Muscle of back (tissue), 11 donors: ENCODE results near the gene SLC6A8. TPM values are rescaled to one million over a fixed set of nuclear protein-coding genes. Genes with fewer than 3 reads are reported as not detected.
"Not testable (repeated sequence)": the region's sequence is repeated elsewhere in the genome, so short reads cannot be mapped to it uniquely, and the experiment has no call there.

Experiments used
- DNase-seq, 3 donors: peaks; one replicate each; pipeline versions ENCODE4 v3.0.0 to v3.0.0-alpha.2; 2013
- polyA plus RNA-seq, 10 donors: library from polyadenylated mRNA; unstranded; fragments of 120-200 nt; gene quantifications; one replicate each; pipeline ENCODE4 v1.2.1, GENCODE V29; 2013; ENCODE audit not compliant: insufficient read length in 10 of 10

Gene SLC6A8
- polyA plus RNA-seq, 10 donors: 22.4 to 41.9 (median 35.3) TPM

DNA sequence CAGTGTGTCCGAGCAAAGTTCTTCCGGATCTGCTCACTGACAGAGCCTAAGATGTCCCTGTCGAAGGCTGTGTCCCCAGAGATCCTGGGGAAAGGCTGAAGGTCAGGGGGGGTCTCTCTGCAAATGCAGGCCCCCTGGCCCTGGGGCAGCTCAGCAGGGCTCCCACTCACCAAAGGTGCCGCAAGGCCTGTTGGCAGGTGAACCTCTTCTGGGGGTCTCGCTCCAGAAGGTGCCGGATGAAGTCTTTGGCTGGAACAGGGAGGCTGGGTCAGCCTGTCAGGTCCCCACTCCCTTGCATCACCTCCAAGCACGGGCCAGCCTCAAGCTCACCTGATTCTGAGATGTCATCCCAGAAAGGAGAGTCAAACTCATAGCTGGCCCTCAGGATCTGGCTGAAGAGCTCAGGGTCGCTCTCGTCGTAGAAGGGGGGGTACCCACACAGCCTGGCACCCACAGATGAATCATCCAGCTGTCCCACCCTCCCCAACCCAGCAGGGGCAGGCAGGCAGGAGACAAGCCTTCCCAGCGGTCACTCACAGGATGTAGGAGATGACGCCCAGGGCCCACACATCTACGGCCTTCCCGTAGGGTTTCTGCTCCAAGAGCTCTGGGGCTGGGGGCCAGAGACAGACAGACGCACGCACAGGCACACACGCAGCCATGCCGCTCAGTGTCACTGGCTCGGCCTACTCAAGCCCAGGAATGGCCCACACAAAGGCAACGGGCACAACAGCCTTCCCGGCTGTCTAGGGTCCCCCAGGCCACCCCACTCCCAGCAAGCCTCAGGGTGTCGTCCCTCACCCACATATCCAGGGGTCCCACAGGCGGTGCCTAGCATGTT is 16.8 kb upstream of the SLC6A8 start:
- DNase-seq: no peak

DNA sequence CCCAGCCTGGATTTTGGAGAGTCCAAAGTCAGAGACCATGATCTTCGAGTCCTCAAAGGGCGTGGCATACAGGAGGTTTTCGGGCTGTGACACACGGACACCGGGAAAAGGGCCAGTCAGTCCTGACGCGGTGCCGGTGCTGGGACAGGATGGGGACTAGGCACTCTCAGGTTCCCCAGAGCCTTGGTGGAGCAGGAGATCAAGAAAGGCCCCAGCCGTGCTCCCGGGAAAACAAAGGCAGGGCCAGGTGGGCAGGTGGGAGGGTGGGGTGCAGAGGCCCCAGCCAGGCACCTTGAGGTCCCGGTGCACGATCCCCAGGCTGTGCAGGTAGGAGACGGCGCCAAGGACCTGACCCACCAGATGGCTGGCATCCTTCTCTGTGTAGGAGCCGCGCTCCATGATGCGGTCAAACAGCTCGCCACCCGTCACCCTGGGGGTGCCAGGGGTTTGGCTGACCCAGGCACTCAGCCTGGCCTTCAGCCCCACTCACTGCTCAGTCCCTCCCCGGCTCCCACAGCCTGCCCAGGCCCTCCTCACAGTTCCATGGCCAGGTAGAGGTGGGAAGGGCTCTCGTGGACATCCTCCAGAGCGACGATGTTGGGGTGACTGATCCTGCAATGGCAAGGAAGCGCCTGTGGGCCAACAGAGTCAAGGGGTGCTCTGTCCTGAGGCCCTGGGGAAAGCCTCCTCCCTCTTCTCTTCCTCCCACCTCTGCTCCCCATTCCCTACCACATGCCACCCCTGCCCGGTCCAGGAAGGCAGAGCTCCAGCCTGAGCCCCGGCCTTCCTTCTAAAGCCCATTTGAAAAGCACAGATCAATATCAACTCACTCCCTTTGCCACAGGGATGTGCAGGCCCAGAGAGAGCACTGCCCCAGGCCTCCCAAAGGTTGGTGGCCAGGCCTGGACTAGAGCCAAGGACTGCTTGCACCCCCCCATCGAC is 15.9 kb upstream of the SLC6A8 start:
- DNase-seq: no peak

DNA sequence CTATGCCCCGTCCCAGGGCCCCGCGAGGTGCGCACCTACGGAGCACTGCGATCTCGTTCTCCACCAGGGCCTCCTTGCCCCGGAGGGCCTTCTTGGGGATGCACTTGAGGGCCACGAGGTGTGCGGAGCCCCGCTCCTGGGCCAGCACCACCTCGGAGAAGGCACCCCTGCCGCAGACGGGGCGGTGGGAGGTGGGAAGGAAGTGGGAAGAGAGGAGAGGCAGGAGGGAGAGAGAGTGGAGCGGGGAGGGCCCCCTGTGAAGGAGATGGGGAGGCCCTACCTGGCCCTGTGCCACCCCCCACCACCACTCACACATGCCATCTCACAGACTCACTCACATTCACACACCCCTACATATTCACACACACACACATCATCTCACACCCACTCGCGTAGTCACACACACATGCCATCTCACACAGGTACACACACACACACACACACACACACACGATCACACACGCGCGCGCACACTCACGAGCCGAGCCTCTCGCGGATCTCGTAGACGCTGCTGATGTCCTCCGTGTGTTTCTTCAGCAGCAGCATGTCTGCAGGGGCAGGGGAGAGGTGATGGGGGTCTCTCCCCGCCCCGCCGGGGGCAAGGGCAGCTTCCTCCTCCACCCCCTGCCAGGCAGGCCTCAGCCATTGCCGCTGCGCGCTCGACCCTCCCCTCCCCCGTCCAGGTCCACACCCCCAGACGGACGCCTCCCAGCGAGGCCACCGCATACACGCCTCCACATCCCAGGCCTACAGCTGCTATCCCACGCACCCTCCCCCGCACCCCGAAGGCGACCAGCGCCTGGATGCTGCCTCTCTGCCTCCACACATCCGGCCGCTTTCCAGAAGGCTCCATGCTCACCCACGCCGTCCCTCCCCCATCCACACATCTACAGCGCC is 14.9 kb upstream of the SLC6A8 start:
- DNase-seq: no peak

DNA sequence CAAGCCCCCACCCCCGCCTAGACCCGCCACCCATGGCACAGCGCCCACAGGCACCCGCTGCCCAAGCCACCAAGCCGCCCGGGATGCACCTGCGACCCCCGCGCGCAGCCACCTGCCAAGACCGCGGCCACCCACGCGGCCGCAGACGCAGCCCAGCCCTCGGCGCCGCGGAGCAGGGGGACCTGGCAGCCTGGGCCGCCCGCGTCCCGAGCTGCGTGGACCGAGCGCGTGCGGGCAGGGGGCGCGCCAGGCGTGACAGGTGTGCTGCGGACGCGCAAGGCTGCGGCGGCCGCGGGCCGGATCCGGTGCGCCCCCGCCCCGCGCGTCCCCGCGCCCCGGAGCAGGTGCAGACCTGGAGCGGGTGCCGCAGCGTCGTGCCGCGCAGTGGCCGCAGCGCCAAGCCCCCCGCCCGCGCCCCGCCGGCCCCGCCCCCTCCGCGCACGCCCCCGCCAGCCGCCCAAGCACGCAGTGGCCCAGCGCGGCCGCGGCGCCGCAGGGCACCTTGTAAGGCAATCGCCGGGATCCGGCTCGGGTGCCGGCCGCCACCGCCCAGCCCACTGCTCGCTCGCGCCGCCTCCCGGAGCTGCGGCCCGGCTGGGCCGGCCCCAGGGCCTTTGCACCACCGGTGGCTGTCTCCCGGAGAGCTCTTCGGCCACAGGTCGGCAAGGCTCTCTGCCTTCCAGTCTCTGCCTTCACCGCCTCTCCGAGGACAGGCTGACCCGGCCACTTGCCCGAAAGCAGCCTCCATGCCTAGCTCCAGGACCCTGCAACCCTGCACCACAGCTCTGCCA is 14.1 kb upstream of the SLC6A8 start, which contains the start of gene PNCK:
TSS of gene PNCK (minus strand) at position 386 of the 791 bp plus-strand sequence. CDS start 737 bp downstream, outside the sequence.
- DNase-seq: no peak

DNA sequence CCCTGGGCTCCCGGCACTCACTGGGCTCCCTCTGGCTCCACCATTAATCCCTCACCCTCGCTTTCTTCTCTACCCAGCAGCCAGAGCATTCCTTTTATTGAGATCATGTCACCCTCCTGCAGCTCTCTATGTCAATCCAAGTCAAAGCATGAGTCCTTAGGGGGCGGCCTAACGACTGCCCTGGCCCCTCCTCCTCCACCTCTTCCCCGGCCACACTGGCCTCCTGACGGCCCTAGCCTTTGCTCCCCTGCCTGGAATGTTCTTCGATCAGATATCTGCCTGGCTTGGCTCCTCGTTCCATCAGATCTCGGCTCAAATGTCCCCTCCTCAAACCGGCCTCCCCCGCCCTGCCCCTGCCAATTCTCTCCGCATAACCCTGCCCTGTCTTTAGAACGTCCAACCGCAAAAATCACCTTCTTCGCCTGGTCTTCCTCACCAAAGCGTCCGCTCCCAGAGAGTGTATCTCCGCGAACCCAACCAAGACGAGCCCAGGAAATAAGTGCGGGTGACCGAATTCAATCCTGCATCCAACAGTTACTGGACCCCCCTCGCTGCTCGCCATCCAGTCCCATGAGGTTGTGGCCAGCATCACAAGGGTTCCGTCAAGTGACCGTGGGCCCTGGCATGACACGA is 13.4 kb upstream of the SLC6A8 start:
- no peak for DNase-seq

DNA sequence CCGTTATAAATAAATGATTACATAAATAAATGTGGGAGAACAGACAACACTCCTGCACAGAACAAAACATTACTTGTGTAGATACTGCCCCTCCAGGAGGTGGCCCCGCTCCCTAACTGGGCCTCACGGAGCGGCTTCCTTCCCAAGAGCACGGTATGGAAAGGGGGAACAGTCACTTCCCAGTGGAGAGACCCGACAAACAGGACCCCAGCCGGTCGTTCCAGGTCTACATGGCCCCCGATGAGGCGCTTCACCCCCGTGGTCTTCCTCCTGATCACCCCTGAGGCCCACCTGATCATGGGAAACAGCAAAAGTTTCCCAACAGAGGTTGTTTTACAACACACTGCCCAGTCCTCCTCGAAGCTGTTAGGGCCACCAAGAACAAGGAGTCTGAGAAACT is 6.6 kb upstream of the SLC6A8 start:
- no peak for DNase-seq

DNA sequence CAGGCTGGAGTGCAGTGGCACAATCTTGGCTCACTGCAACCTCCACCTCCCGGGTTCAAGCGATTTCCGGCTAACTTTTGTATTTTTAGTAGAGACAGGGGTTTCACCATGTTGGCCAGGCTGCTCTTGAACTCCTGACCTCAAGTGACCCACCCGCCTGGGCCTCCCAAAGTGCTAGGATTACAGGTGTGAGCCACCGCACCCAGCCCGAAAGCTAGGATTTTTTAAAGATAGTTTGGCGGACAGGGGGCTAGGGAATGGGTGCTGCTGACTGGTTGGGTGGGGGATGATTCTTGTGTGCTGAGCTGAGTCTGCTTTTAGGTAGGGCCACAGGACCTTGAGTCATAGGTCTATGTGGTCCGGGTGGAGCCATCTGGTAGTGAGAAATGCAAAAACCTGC is 4.2 kb upstream of the SLC6A8 start:
- DNase-seq: not testable (repeated sequence)

DNA sequence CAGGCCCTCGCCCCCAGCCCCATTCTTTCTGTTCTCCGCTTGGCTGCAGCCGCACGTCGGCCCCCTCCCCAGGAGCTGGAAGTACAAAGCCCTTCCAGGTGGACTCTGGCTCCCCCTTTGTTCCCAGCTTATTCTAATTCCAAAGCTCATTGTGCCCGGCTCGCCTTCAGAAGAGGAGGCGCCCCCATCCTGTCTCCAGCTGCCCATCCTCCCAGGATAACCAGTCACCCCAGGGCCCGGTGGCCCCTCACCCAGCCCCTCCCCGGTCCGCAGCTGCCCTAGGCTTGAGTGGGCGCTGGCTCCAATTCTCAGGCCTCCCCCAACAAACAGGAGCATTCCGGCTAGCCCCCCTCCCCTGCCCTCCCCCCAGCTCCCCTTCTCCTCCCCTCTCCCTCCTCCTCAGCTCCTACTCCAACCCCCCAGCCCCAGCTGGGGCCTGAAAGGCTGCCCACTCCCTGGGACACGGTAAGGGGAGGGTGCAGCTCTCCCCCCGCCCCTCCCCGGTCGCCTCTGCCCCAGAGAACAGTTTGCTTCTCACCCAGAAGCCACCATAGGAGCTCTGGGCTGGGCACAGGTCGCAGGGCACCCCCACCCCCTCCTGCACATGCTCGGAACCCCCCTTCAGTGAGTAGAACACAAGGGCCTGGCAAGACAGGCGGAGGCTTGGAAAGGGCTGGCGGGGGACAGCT is 3.1 kb upstream of the SLC6A8 start:
- DNase-seq: no peak

DNA sequence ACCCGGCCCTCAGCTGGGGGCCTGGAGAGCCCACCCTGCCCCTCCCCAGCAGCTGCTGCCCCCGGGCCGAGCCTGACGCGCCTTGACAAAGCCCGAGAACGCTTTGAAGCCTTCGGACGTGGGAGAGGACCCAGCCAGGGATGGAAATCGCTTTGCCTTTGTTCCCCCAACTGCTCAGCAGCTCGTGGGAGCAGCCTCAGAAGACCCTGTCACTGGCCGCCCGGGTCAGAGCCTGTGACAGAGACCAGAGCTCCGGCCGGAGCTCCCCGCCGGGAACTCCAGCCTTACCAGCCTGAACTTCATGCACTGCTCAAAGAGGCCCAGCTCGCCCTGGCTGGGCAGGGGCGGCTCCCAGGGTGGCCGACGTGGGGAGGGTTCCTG is 2.6 kb upstream of the SLC6A8 start:
- DNase-seq: no peak

DNA sequence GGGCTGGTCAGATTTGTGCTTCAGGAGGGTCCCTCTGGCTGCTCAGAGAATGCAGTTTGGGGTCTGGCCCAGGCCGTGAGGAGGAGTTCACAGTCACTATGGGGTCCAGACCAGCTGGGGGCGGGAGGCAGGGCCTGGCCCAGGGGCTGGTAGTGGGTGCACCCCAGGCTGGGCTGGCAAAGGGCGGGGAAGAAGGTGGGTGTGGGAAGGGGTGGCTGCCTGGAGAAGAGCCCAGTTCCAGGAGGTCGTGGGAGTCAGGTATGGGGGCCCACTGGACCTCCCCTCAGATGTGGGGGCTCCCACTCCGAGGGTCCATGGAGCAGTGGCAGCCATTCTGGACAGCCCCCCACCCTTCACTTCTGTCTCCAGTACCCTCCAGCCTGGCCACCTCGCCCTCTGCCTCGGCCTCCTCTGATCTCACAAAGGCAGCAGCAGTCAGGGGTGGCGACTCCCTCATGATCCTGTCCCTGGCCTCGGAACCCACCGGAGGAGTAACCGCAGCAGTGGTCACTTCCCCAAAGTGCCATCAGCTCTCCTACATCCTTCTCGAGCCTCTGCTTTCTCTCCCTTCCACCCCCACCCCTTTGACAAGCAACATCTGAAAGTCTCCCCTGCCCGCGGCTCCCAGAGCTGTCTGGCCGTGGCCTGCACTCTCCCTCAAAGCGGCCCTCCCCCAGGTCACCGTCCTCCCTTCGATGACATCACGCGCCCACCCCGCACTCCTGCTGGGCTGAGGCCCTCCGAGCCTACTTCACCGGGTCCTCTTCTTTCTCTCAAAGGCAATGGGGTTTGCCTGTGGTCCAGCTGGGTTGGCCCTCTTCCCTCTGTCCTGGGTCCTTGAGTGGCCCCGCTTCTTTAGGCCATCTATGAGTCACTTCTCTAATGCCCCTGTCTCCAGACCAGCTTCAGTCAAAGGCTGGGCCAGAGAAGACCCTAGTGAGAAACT is 1.7 kb upstream of the SLC6A8 start:
- DNase-seq: no peak

DNA sequence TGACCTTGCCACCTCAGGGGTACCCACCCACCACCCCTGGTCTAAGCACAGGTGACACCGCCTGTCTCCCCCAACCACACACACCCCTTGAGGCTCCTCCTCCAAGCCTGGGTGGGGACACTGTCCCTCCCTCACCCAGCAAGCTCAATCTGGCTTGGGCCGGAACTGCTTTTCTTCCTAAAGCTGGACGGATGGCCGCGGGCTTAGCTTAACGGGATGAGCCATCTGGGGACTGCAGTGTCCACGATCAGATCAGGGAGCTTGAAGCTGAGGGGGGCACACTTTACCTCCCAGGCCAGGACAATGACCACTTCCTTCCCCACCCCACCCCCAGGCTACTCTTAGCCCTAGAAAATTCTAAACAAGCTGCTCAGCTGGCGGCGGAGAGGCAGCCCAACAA is 1.0 kb upstream of the SLC6A8 start:
- DNase-seq: no peak

DNA sequence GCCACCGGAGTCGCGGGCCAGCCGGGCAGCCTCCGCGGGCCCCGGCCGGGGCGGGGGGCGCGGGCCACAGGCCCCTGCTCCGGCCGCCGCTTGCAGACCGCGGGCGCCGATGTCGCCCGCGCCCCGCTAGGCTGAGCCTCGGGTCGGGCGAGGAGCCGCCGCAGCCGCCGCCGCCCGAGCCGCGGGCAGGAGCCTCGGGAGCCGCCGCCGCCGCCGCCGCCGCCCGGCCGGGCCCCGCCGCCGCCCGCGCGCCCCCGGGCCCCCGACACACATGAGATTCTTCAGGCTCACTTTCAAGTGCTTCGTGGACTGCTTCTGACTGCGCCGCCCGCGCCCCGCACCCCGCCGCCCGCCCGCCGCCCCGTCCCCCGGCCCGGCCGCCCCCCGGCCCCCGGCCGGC is 345 bp downstream of the SLC6A8 start:
- no peak for DNase-seq

DNA sequence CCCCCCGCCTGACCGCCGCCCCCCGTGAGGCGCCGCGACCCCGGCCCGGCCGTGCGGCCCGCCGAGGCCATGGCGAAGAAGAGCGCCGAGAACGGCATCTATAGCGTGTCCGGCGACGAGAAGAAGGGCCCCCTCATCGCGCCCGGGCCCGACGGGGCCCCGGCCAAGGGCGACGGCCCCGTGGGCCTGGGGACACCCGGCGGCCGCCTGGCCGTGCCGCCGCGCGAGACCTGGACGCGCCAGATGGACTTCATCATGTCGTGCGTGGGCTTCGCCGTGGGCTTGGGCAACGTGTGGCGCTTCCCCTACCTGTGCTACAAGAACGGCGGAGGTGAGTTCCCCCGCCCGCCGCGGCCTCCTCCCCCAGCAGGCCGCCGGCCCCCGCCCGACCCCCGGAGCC is 780 bp downstream of the SLC6A8 start:
- DNase-seq: no peak

DNA sequence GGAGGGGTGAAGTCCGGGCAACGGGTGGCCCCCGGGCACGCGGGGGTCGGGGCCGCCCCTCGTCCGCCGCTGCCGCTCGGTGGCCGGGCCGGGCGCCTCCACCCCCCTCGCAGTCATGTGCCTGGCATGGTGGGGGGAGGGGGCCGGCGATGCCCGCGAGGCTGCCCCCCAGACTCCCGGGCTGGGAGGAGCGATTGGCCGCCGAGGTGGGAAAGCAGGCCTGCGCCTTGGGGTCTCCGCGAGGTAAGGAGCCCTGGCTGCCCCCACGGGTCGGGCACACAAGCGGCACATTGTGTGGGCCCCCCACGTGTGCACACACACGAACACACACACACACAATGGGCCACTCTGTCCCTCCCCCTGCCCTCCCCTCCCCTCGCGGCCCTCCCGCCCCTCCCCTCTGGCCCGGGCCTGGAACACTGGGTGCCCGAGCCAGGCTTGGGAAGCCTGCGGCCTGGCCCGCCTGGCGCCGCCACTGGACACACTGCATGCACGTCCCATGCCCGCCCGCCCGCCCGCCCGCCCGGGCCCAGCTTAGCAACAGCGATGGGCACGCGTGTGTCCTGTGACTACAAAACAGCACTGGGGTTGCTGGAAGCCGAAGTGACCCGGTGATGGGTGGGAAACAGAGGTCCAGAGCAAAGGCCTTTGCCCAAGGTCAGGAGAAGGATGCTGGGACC is 1.3 kb downstream of the SLC6A8 start:
- DNase-seq: no peak

DNA sequence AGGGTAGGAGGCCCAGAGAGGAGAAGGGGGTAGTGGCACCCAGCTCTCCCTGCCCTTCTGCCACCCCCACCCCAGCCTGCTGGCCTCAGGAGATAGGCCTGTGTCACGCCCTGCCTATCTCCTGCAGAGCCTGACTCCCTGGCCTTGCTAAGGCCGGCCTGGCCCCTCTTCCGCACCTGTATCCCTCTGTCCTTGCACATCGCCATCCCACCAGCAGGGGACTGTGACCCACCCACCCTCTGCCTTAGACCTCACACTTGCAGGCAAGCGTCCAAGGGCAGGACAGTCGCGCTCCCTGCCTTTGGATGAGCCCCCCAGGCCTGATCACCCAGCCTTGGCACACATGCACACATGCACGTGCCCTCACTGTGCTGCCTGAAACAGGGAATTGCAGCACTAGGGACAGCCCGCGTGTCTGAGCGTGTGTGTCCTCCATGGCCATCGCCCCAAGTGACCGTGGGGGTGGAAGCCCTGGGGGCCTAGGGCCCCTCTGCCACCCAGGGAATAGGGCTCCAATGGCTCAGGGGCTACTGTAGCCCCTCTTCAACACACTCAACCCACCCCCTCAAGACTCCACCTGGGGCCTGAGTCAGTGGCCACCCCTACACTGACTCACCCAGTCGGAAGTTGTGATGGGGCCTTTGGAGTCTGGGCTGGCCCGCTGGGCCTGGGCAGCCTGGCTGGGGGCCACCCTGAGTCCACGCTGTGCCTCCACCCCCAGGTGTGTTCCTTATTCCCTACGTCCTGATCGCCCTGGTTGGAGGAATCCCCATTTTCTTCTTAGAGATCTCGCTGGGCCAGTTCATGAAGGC is 2.1 kb downstream of the SLC6A8 start:
- DNase-seq: no peak

DNA sequence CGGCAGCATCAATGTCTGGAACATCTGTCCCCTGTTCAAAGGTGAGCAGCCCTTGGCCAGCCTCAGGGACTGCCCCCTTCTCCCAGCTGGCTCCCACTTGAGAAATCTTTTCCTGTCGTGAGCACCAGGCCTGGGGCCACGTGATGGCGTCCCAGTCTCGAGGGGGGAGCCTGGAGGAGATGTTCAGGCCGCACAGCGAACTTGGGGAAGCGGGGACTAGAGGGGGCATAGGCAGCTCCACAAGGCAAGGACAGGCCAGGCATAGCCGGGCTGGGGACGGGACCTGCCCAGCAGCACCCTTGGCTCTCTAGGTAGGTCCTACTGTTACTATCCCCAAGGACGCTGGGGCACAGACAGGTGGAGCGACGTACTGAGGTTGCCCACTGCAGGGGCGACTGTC is 2.7 kb downstream of the SLC6A8 start:
- DNase-seq: no peak
